GM12878 (cell line): ENCODE results near the gene SELENOO. TPM values are rescaled to one million over a fixed set of nuclear protein-coding genes. Genes with fewer than 3 reads are reported as not detected.

Experiments used
- ATAC-seq: fragments of 200-7000 bp; cut with Tn5 transposase; 3 replicates; pipeline ENCODE4 v1.9.1; 2020; ENCODE audit warnings: mild to moderate bottlenecking, moderate library complexity
- BruUV-seq: library from RNA; stranded (reverse); fragments of 400-500 nt; replicated peaks from 2 replicates; lab custom pipeline; 2021; lab: Mats Ljungman, UMichigan
- CTCF ChIA-PET: fragments of 300-600 bp; sonication (Branson Sonifier 250); formaldehyde crosslinking; extraction: SDS; loops from one replicate; lab custom pipeline; 2021; ENCODE audit warnings: inconsistent platforms; lab: Yijun Ruan, JAX
- POLR2A ChIA-PET: fragments of 350-600 bp; formaldehyde crosslinking; extraction: SDS; loops from one replicate; lab custom pipeline; 2021; ENCODE audit warnings: inconsistent platforms; lab: Charles Lee
- RAD21 ChIA-PET: fragments of 300-600 bp; sonication (Branson Sonifier 250); formaldehyde crosslinking; loops from one replicate; lab custom pipeline; 2023; ENCODE audit warnings: antibody characterized with exemption; ENCODE audit not compliant: unreplicated experiment; lab: Charles Lee
- SMC1A ChIA-PET: fragments of 300-600 bp; sonication (Branson Sonifier 250); formaldehyde crosslinking; loops from one replicate; lab custom pipeline; 2023; ENCODE audit not compliant: unreplicated experiment, uncharacterized antibody; lab: Charles Lee
- DNase-seq: peaks from one replicate; pipeline ENCODE4 v3.0.0-alpha.2; 2011; ENCODE audit warnings: low read depth, low spot score
- FAIRE-seq: peaks from 3 replicates; lab custom pipeline; 2011; peaks lifted over from hg19 to GRCh38; lab: Jason Lieb, UNC
- H2AFZ ChIP-seq: 2 replicates; pipeline ENCODE4 v1.6.0; 2011; ENCODE audit warnings: low read depth, low read length, control low read depth; ENCODE audit not compliant: control insufficient read depth
- H3K27ac ChIP-seq: 2 replicates; pipeline ENCODE4 v1.5.1; 2011; ENCODE audit warnings: control low read depth; ENCODE audit not compliant: control insufficient read depth, insufficient read depth
- H3K27me3 ChIP-seq, 2 experiments: replicated peaks in 1 of 2; 2 replicates each; pipeline versions ENCODE4 v1.6.0 to v1.6.1; 2011; ENCODE audit warnings: low read length in 1 of 2; ENCODE audit not compliant: control insufficient read depth in 2 of 2, insufficient read depth in 2 of 2
- H3K36me3 ChIP-seq, 2 experiments: 2 replicates each; pipeline ENCODE4 v1.5.1; 2011; ENCODE audit warnings: low read length in 1 of 2; ENCODE audit not compliant: control insufficient read depth in 2 of 2, insufficient read depth in 2 of 2
- H3K4me1 ChIP-seq: 2 replicates; pipeline ENCODE4 v1.6.1; 2011; ENCODE audit warnings: mild to moderate bottlenecking, low read length, moderate library complexity, mixed read lengths; ENCODE audit not compliant: control insufficient read depth, insufficient read depth
- H3K4me2 ChIP-seq: 2 replicates; pipeline ENCODE4 v1.6.0; 2011; ENCODE audit warnings: control low read depth; ENCODE audit not compliant: control insufficient read depth, insufficient read depth
- H3K4me3 ChIP-seq: fragments of 200-600 bp; sonication (generic); 2 replicates; pipeline ENCODE4 v1.5.1; 2016
- H3K79me2 ChIP-seq: 2 replicates; pipeline ENCODE4 v1.6.0; 2011; ENCODE audit warnings: low read length; ENCODE audit not compliant: control insufficient read depth, insufficient read depth
- H3K9ac ChIP-seq: 2 replicates; pipeline ENCODE4 v1.8.0; 2011; ENCODE audit warnings: low read length, control low read depth, mixed read lengths; ENCODE audit not compliant: control insufficient read depth, insufficient read depth
- H3K9me3 ChIP-seq: replicated peaks from 3 replicates; pipeline ENCODE4 v1.5.1; 2011; ENCODE audit warnings: mild to moderate bottlenecking, low read length; ENCODE audit not compliant: control insufficient read depth, insufficient read depth
- H4K20me1 ChIP-seq: 2 replicates; pipeline ENCODE4 v1.6.0; 2011; ENCODE audit not compliant: control insufficient read depth, insufficient read depth
- BHLHE40 ChIP-seq, 2 experiments: fragments of 450-650 bp in 1 of 2; IDR thresholded peaks; 2 replicates each; pipeline ENCODE4 v1.6.1; 2011 to 2017; ENCODE audit warnings: low read depth in 2 of 2, borderline replicate concordance in 1 of 2, improper control_type of control experiment in 1 of 2, low read length in 1 of 2, mild to moderate bottlenecking in 1 of 2
- KDM1A ChIP-seq: fragments of 200-600 bp; sonication (generic); IDR thresholded peaks from 2 replicates; pipeline ENCODE4 v1.6.1; 2016; ENCODE audit warnings: borderline replicate concordance
- KLF5 ChIP-seq: fragments of 450-650 bp; IDR thresholded peaks from 2 replicates; pipeline ENCODE4 v1.6.1; 2014; ENCODE audit warnings: mild to moderate bottlenecking; ENCODE audit not compliant: partially characterized antibody
- MEF2A ChIP-seq: IDR thresholded peaks from 2 replicates; pipeline ENCODE4 v1.6.1; 2011; ENCODE audit warnings: low read depth, mild to moderate bottlenecking, low read length, moderate library complexity; ENCODE audit not compliant: insufficient read depth
- NFXL1 ChIP-seq: fragments of 450-650 bp; IDR thresholded peaks from 2 replicates; pipeline ENCODE4 v1.6.1; 2017; ENCODE audit warnings: antibody characterized with exemption, mild to moderate bottlenecking, borderline replicate concordance
- PML ChIP-seq: IDR thresholded peaks from 2 replicates; pipeline ENCODE4 v1.6.1; 2012; ENCODE audit warnings: low read length, inconsistent platforms
- SMARCA5 ChIP-seq: fragments of 450-650 bp; IDR thresholded peaks from 2 replicates; pipeline ENCODE4 v1.6.1; 2017; ENCODE audit warnings: mild to moderate bottlenecking
- ZZZ3 ChIP-seq: IDR thresholded peaks from 2 replicates; pipeline ENCODE4 v1.6.1; 2011; ENCODE audit warnings: low read depth; ENCODE audit not compliant: control insufficient read depth, insufficient read length
- WGBS: methylation state at CpG from one replicate; pipeline ENCODE4 v1.1.6; 2016; ENCODE audit warnings: low lambda C conversion rate; ENCODE audit not compliant: insufficient replicate concordance, insufficient coverage; ENCODE audit errors: missing lambda C conversion rate; 5-methylcytosine and 5-hydroxymethylcytosine counted together
- in situ Hi-C: fragments of 300-500 bp; cut with MboI; formaldehyde crosslinking; loops from 9 replicates; pipeline ENCODE4 v1.14.3; 2018; ENCODE audit warnings: mixed read lengths
- intact Hi-C: fragments of 100-400 bp; cut with micrococcal nuclease; formaldehyde crosslinking; loops from one replicate; pipeline ENCODE4 v1.14.2; 2022; ENCODE audit not compliant: unreplicated experiment
- polyA plus RNA-seq, 11 experiments: library from polyadenylated mRNA; depleted of rRNA in 4 of 11; unstranded in 6 of 11; stranded (reverse) in 5 of 11; fragments of >200 nt; fragmentation: Nextera tagmentation in 4 of 11; fragmentation: Illumina TruSeq in 1 of 11; extraction: Ambion mirVana in 4 of 11; extraction: Trizol in 1 of 11; gene quantifications; 1 replicate in 1 of 11; 2 replicates in 10 of 11; pipeline versions ENCODE4 v1.2.1 to v1.2.3, GENCODE V29; 2011 to 2016; ENCODE audit warnings: inconsistent platforms in 2 of 11, missing spikeins in 2 of 11, low read depth in 1 of 11
- total RNA-seq, 4 experiments: library from RNA; depleted of rRNA in 3 of 4; stranded (reverse); fragments of >200 nt in 3 of 4; fragmentation: Illumina TruSeq in 1 of 4; extraction: Trizol in 1 of 4; gene quantifications; 2 replicates each; pipeline versions ENCODE4 v1.2.1 to v1.2.3, GENCODE V29; 2013 to 2021
- TF ChIP-seq, protein P1 (sequence below): fragments of 150-350 bp; IDR thresholded peaks from 2 replicates; pipeline ENCODE4 v1.6.1; 2016; ENCODE audit warnings: low read depth, low read length

The SELENOO gene
- total and polyA plus RNA-seq, 10 of the 15 experiments (the other 5 are each of a cell fraction or from before 2014, with no cell fraction given), result 0.42 to 23.3 (median 3.3) TPM

DNA sequence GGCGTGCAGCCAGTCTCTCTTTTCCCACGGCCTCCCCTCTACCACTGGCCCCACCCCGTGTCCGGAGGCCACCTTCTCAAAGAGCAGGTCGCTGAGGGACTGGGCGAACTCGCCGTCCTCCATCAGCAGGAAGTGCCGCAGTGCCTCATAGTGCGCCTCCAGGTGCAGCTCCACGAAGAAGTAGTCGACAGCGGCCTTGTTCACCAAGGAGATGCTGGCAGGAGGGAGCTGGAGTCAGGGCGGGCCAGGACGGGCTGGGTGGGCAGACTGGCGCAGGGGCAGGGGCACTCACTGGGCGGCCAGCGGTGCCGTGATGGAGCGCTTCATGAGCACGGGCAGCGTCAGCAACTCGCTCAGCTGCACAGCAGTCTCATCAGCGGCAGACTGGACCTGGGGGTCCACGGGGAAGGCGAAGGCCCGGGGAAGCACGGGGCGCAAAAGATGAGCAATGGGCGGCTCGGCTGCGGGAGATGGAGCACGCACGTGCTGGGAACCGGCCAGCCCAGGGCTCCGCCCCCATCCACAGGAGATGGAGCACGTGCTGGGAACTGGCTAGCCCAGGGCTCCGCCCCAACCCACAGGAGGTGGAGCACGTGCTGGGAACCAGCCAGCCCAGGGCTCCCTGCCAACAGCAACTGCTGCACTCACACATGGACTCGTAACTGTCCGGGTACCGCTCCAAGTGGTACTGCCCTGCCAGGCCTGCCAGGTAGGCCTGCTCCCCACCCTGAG, 18.4 kb downstream of the SELENOO start:
- Histone ChIP-seq H3K4me2 (no peak overlapping the region), H3K4me1 (no peaks in the 10 kb centered on the region)
- intact Hi-C loops, result no loop called here
- FAIRE-seq, result no peak
- BruUV-seq, result no TSS peak
- 96% methylated on average over 37 of the region's 42 CpGs for WGBS
- TF ChIP-seq SMARCA5 (no peak), KLF5 (no peak), BHLHE40 (IDR thresholded peaks at IDR 0.05; ENCODE audit: borderline replicate concordance in 1 of 2, low read depth in 2 of 2, low read length in 1 of 2) (peak in 1 of 2 experiments; percentile 41; a peak in 1 of 4 replicates)
- TF ChIP-seq, all 136 proteins: peak for 1
- RAD21 ChIA-PET, result no interaction called here
- Histone ChIP-seq H3K27ac (no peak overlapping the region), H4K20me1 (no peaks in the 10 kb centered on the region), H3K9me3 (no peaks in the 10 kb centered on the region), H3K79me2 (no peaks in the 10 kb centered on the region; the same call in 1 of the 2 replicates), H3K36me3 (peaks cover 23 to 65% of the 10 kb centered on the region in 2 experiments; a peak in 3 of 4 replicates), H2AFZ (no peak overlapping the region), H3K27me3 (no peaks in the 10 kb centered on the region), H3K4me3 (no peak overlapping the region), H3K9ac (no peak overlapping the region)
- in situ Hi-C loops, result no loop called here
- no peak; the same call in 2 of the 3 replicates for ATAC-seq
- POLR2A ChIA-PET, result no interaction called here
- SMC1A ChIA-PET, result no interaction called here
- DNase-seq, result no peak
- CTCF ChIA-PET, result interaction anchor here (0.6 kb wide), 1 partner anchor 247 kb away, joined by 3 read pairs; no protein-coding TSS in a partner anchor

DNA sequence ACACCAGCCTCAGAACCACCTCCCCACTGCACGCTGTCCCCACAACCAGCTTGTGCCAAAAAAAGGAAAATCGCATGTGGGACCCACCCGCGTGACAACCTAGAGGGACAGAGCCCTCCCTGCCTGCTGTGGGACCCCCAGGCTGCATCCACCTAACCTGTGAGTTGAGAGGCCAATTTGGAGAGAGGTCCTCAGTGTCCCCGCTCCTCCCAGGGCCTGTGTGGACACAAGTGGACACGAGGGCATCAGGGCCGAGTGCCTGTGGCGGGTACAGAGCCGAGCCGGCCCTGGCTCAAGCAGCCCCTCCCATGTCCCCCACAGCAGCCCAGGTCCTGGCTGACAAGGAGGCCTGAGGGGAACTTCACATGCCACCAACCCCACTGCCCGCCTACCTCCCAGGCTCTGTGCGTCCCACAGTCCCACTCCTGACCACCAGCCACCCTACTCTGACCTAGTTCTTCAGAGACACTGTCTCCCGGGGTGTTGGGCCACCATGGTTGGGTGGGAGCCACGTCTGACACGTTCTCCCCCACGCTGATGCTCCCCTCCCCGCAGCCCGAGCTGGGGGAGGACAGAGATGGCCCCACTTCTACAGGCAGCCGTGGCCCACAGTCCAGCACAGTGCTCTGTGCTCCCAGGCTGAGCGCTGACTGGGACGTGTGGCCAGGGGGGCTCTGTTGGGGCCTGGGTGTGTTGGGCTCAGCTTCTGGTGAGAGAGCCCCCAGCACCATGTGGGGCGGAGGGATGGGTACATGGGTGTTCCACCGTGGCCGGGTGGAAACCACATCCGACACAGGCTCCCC, 19.2 kb downstream of the SELENOO start:
- ChIA-PET RAD21 (no interaction called here), POLR2A (no interaction called here), CTCF (no interaction called here), SMC1A (no interaction called here)
- intact Hi-C loops, result no loop called here
- ATAC-seq (no peak), FAIRE-seq (no peak), DNase-seq (no peak)
- Histone ChIP-seq H3K36me3 (peaks cover 19 to 65% of the 10 kb centered on the region in 2 experiments; a peak in 3 of 4 replicates), H3K4me1 (no peaks in the 10 kb centered on the region), H3K4me2 (no peak overlapping the region), H3K4me3 (no peak overlapping the region), H3K9me3 (no peaks in the 10 kb centered on the region), H3K27me3 (no peaks in the 10 kb centered on the region), H3K9ac (no peak overlapping the region), H4K20me1 (no peaks in the 10 kb centered on the region), H3K79me2 (no peaks in the 10 kb centered on the region; the same call in 1 of the 2 replicates), H3K27ac (no peak overlapping the region), H2AFZ (no peak overlapping the region)
- no TSS peak for BruUV-seq
- in situ Hi-C loops, result no loop called here
- WGBS, result 94% methylated on average over 25 of the region's 25 CpGs
- TF ChIP-seq, protein P1, sequence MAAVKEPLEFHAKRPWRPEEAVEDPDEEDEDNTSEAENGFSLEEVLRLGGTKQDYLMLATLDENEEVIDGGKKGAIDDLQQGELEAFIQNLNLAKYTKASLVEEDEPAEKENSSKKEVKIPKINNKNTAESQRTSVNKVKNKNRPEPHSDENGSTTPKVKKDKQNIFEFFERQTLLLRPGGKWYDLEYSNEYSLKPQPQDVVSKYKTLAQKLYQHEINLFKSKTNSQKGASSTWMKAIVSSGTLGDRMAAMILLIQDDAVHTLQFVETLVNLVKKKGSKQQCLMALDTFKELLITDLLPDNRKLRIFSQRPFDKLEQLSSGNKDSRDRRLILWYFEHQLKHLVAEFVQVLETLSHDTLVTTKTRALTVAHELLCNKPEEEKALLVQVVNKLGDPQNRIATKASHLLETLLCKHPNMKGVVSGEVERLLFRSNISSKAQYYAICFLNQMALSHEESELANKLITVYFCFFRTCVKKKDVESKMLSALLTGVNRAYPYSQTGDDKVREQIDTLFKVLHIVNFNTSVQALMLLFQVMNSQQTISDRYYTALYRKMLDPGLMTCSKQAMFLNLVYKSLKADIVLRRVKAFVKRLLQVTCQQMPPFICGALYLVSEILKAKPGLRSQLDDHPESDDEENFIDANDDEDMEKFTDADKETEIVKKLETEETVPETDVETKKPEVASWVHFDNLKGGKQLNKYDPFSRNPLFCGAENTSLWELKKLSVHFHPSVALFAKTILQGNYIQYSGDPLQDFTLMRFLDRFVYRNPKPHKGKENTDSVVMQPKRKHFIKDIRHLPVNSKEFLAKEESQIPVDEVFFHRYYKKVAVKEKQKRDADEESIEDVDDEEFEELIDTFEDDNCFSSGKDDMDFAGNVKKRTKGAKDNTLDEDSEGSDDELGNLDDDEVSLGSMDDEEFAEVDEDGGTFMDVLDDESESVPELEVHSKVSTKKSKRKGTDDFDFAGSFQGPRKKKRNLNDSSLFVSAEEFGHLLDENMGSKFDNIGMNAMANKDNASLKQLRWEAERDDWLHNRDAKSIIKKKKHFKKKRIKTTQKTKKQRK, result no peak
- TF ChIP-seq PML (no peak), NFXL1 (no peak), KDM1A (no peak), MEF2A (no peak), ZZZ3 (no peak), KLF5 (no peak)
